Suppressor macrophage treated with lipopolysaccharide for 4 hours (primary cell): Measurements from ENCODE around the gene CNKSR3.
"Not testable (repeated sequence)": the region's sequence is repeated elsewhere in the genome, so short reads cannot be mapped to it uniquely, and the experiment has no call there.

Experiments used
- DNase-seq: peaks from one replicate; pipeline ENCODE4 v3.0.0-alpha.2; 2020

Gene CNKSR3

GRCh38 chr6:154526996-154527395 lies 16.5 kb upstream of the CNKSR3 start:
- no peak for DNase-seq

- no peak for DNase-seq
Observed at GRCh38 chr6:154522576-154522975, 12.1 kb upstream of the CNKSR3 start.

GRCh38 chr6:154521412-154521811 lies 10.9 kb upstream of the CNKSR3 start:
- DNase-seq = no peak

GRCh38 chr6:154520280-154520679 lies 9.8 kb upstream of the CNKSR3 start:
- no peak for DNase-seq

GRCh38 chr6:154518396-154518795 lies 7.9 kb upstream of the CNKSR3 start:
- DNase-seq = no peak

- DNase-seq = no peak
Observed at GRCh38 chr6:154516276-154516675, 5.8 kb upstream of the CNKSR3 start.

- DNase-seq = no peak
Observed at GRCh38 chr6:154515826-154516225, 5.3 kb upstream of the CNKSR3 start.

GRCh38 chr6:154515076-154515475 lies 4.6 kb upstream of the CNKSR3 start:
- DNase-seq = not testable (repeated sequence)

- DNase-seq = no peak
Observed at GRCh38 chr6:154514481-154514880, 4.0 kb upstream of the CNKSR3 start.

GRCh38 chr6:154513601-154514320 lies 3.3 kb upstream of the CNKSR3 start:
- DNase-seq = no peak

- no peak for DNase-seq
Observed at GRCh38 chr6:154512201-154512600, 1.7 kb upstream of the CNKSR3 start.

- no peak for DNase-seq
Observed at GRCh38 chr6:154511791-154512190, 1.3 kb upstream of the CNKSR3 start.

- peak; percentile 14 for DNase-seq
Observed at GRCh38 chr6:154509421-154510143, 903 bp downstream of the CNKSR3 start.

GRCh38 chr6:154508573-154509375 lies 1.7 kb downstream of the CNKSR3 start:
- no peak for DNase-seq

- no peak for DNase-seq
Observed at GRCh38 chr6:154506991-154507898, 3.2 kb downstream of the CNKSR3 start.

GRCh38 chr6:154506582-154506981 lies 3.9 kb downstream of the CNKSR3 start:
- DNase-seq = no peak

- DNase-seq = no peak
Observed at GRCh38 chr6:154506108-154506507, 4.4 kb downstream of the CNKSR3 start.

GRCh38 chr6:154504865-154505449 lies 5.5 kb downstream of the CNKSR3 start:
- DNase-seq = no peak

GRCh38 chr6:154504102-154504501 lies 6.4 kb downstream of the CNKSR3 start:
- DNase-seq = no peak

GRCh38 chr6:154503658-154504057 lies 6.8 kb downstream of the CNKSR3 start:
- DNase-seq = no peak

GRCh38 chr6:154502553-154502952 lies 7.9 kb downstream of the CNKSR3 start:
- DNase-seq = peak; percentile 22

- no peak for DNase-seq
Observed at GRCh38 chr6:154501578-154501868, 9.0 kb downstream of the CNKSR3 start.
